ENCODE results near the gene GXYLT1.
"Not testable (repeated sequence)": the region's sequence is repeated elsewhere in the genome, so short reads cannot be mapped to it uniquely, and the experiment has no call there.

GXYLT1 gene

GRCh38 chr12:42091769-42092168 lies 52.9 kb downstream of the GXYLT1 start:
- DNase-seq = no peak

GRCh38 chr12:42090899-42091298 lies 53.8 kb downstream of the GXYLT1 start:
- DNase-seq = no peak

DNA sequence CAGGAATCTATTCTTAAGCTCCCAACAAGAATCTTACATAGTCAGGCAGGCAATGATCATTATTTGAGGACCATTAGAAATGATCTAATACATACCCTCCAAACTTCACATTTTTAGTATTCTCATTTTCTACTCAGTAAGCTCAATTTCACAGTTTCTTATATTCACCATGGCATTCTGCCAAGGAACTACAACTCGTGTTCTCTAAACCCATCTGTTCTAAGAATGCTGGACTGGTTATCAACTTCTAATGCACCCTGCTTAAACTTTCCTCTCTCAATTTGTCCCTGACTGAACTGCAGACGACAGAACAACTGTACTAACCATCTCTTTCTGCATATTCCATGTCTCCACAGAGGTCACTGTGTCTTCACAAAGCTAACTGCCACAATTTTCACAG lies 58.6 kb downstream of the GXYLT1 start:
- no peak for DNase-seq

DNA sequence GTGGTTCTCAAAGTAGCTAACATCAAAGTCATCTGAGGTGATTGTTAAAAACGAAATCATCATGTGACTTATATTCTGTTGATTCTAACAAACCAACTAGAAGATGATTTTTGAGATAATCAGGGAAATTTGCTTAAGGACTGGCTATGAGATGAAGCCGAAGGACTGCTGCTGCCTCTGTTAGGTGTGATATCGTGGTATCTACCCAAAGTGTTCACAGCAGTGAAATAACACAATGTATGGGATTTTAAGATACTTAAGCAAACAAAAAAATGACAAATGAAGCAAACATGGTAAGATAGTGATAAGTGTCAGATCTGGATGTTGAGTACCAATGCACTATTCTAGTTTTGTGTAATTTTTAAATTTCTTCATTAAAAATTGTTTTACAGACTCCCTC lies 59.1 kb downstream of the GXYLT1 start:
- DNase-seq = no peak

- no peak for DNase-seq
Observed at GRCh38 chr12:42084522-42084921, 60.2 kb downstream of the GXYLT1 start.

DNA sequence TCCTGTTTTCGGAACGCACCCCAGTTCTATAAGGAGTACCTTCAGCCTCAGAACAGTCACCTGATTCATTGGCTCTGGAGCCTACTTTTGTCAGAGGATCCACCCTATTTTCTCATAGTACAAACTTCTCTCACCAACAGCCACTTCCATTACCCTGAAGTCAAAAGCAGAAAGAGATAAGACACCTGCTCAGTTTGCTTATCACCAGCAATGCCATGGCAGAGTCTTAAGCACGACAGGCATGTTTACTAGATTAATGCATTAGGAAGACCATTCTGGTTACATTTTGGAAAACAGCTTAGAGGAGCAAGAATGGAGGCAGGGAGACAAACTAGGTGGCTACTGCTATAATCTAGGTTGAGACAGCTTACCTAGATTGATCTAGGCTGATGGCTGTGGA lies 67.7 kb downstream of the GXYLT1 start:
- no peak for DNase-seq

- DNase-seq = no peak
Observed at GRCh38 chr12:42070036-42070435, 74.6 kb downstream of the GXYLT1 start.

- no peak for DNase-seq
Observed at GRCh38 chr12:42059127-42059526, 85.5 kb downstream of the GXYLT1 start.

- DNase-seq = no peak
Observed at GRCh38 chr12:42056130-42056529, 88.5 kb downstream of the GXYLT1 start.

GRCh38 chr12:42053456-42053855 lies 91.2 kb downstream of the GXYLT1 start:
- no peak for DNase-seq

- DNase-seq = not testable (repeated sequence)
Observed at GRCh38 chr12:42048980-42049379, 95.7 kb downstream of the GXYLT1 start.

- DNase-seq = no peak
Observed at GRCh38 chr12:42039577-42039976, 105.1 kb downstream of the GXYLT1 start.

GRCh38 chr12:42039176-42039575 lies 105.5 kb downstream of the GXYLT1 start:
- DNase-seq = no peak

DNA sequence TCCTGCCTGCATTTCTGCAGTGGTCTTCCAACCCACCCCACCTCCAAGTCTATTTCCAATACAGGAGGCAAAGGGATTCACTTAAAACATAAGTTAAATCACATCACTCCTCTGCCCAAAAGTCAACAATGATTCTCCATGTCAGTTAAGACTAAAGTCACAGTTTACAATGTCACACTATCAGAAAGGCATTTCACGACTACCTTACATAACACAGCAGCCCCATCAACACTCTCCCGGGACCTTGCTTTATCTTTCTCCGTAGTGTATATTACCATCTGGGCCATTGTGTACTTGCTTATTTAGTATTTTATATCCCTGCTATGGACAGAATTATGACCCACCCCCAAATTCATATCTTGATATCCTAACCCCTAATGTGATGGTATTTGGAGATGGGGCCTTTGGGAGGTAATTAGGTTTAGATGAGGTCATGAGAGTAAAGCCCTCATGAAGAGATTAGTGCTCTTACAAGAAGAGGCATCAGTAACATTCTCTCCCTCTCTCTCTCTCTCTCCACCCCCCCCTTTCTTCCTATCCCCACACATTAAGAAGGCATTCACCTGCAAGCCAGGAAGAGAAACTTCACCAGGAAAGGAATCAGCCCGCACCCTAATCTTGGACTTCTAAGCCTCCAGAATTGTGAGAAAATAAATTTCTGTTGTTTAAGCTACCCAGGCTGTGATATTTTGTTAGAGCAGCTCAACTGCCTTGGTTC lies 112.7 kb downstream of the GXYLT1 start:
- no peak for DNase-seq
